Liver (tissue), 9 donors: ENCODE data around the gene SLC8A2. TPM values are rescaled to one million over a fixed set of nuclear protein-coding genes. Genes with fewer than 3 reads are reported as not detected.
A peak's percentile ranks its signal among the peaks of the same experiment; 100 is the strongest.

Experiments
- DNase-seq: peaks from one replicate; pipeline ENCODE4 v3.0.0-alpha.2; 2017; ENCODE audit warnings: low spot score
- H3K27ac ChIP-seq, 2 donors: one replicate each; pipeline ENCODE4 v1.7.0; 2013; ENCODE audit warnings: inconsistent platforms in 2 of 2, low read length in 2 of 2, control low read depth in 1 of 2, low read depth in 1 of 2, mild to moderate bottlenecking in 1 of 2
- H3K27me3 ChIP-seq, 4 donors: one replicate each; pipeline versions ENCODE4 v1.6.1 to v1.7.0; 2013; ENCODE audit warnings: low read length in 3 of 4, inconsistent platforms in 1 of 4, mild to moderate bottlenecking in 1 of 4, moderate library complexity in 1 of 4; ENCODE audit not compliant: control insufficient read depth in 4 of 4, insufficient read depth in 4 of 4
- H3K36me3 ChIP-seq, 4 donors: one replicate each; pipeline versions ENCODE4 v1.6.1 to v1.7.0; 2013; ENCODE audit warnings: low read length in 3 of 4, mild to moderate bottlenecking in 3 of 4, low read depth in 1 of 4, moderate library complexity in 1 of 4; ENCODE audit not compliant: control insufficient read depth in 4 of 4, insufficient read depth in 3 of 4
- H3K4me1 ChIP-seq, 4 donors: one replicate each; pipeline versions ENCODE4 v1.6.1 to v1.7.0; 2013; ENCODE audit warnings: low read length in 3 of 4, mild to moderate bottlenecking in 3 of 4, moderate library complexity in 1 of 4; ENCODE audit not compliant: control insufficient read depth in 4 of 4, insufficient read depth in 4 of 4
- H3K4me3 ChIP-seq, 3 donors: one replicate each; pipeline versions ENCODE4 v1.6.1 to v1.7.0; 2013; ENCODE audit warnings: low read length in 3 of 3, control low read depth in 1 of 3, low read depth in 1 of 3, mild to moderate bottlenecking in 1 of 3
- H3K9ac ChIP-seq, 2 donors: one replicate each; pipeline ENCODE4 v1.7.0; 2013; ENCODE audit warnings: low read length in 2 of 2, mild to moderate bottlenecking in 2 of 2, moderate library complexity in 2 of 2, control low read depth in 1 of 2, low read depth in 1 of 2
- H3K9me3 ChIP-seq, 4 donors: one replicate each; pipeline versions ENCODE4 v1.6.1 to v1.7.0; 2013; ENCODE audit warnings: low read length in 3 of 4; ENCODE audit not compliant: control insufficient read depth in 4 of 4
- EGR1 ChIP-seq, 2 donors: IDR thresholded peaks; 2 replicates each; pipeline ENCODE4 v1.6.1; 2016 to 2018; ENCODE audit warnings: antibody characterized with exemption in 2 of 2, low read depth in 2 of 2
- FOXA1 ChIP-seq: IDR thresholded peaks from 2 replicates; pipeline ENCODE4 v1.6.1; 2016; ENCODE audit warnings: antibody characterized with exemption
- FOXA2 ChIP-seq: IDR thresholded peaks from 2 replicates; pipeline ENCODE4 v1.6.1; 2016; ENCODE audit warnings: antibody characterized with exemption
- JUND ChIP-seq, 2 donors: IDR thresholded peaks; 2 replicates each; pipeline ENCODE4 v1.6.1; 2016; ENCODE audit warnings: antibody characterized with exemption in 2 of 2
- NR2F2 ChIP-seq: IDR thresholded peaks from 2 replicates; pipeline ENCODE4 v1.6.1; 2016; ENCODE audit warnings: antibody characterized with exemption
- RAD21 ChIP-seq, 2 donors: IDR thresholded peaks; 2 replicates each; pipeline ENCODE4 v1.6.1; 2016; ENCODE audit warnings: antibody characterized with exemption in 2 of 2, mild to moderate bottlenecking in 2 of 2
- RXRA ChIP-seq, 2 donors: IDR thresholded peaks; 2 replicates each; pipeline ENCODE4 v1.6.1; 2017 to 2018; ENCODE audit warnings: antibody characterized with exemption in 2 of 2, mild to moderate bottlenecking in 1 of 2
- SP1 ChIP-seq: IDR thresholded peaks from 2 replicates; pipeline ENCODE4 v1.6.1; 2018; ENCODE audit warnings: antibody characterized with exemption, mild to moderate bottlenecking
- TAF1 ChIP-seq: conservative IDR thresholded peaks from 2 replicates; pipeline ENCODE4 v1.6.1; 2016; ENCODE audit warnings: antibody characterized with exemption, mild to moderate bottlenecking
- YY1 ChIP-seq: IDR thresholded peaks from 2 replicates; pipeline ENCODE4 v1.6.1; 2016; ENCODE audit warnings: antibody characterized with exemption, mild to moderate bottlenecking
- WGBS: extraction: QIAGEN DNeasy Blood & Tissue Kit; methylation state at CpG from one replicate; pipeline ENCODE4 v1.1.7; 2013; 5-methylcytosine and 5-hydroxymethylcytosine counted together
- polyA plus RNA-seq, 2 donors: library from polyadenylated mRNA; stranded (reverse) in 1 of 2; unstranded in 1 of 2; fragments of 200-250 nt in 1 of 2; fragments of >200 nt in 1 of 2; fragmentation: Nextera tagmentation in 1 of 2; extraction: Ambion mirVana in 1 of 2; gene quantifications; one replicate each; pipeline versions ENCODE4 v1.2.1 to v1.2.3, GENCODE V29; 2013 to 2015
- total RNA-seq, 2 donors: library from RNA; depleted of rRNA; stranded (reverse); fragments of >200 nt; gene quantifications; one replicate each; pipeline ENCODE4 v1.2.3, GENCODE V29; 2014
- TF ChIP-seq, protein P1 (sequence below): IDR thresholded peaks from 2 replicates; pipeline ENCODE4 v1.6.1; 2016; ENCODE audit warnings: antibody characterized with exemption
- TF ChIP-seq, protein P2 (sequence below): IDR thresholded peaks from 2 replicates; pipeline ENCODE4 v1.6.1; 2016; ENCODE audit warnings: antibody characterized with exemption
- TF ChIP-seq, protein P3 (sequence below): fragments of 150-350 bp; IDR thresholded peaks from 2 replicates; pipeline ENCODE4 v1.5.1; 2017; ENCODE audit warnings: improper control_type of control experiment, low read depth, low read length; ENCODE audit not compliant: missing input control
- donor health status: healthy.
- donor health status: healthy.
- donor health status: healthy.
- donor health status: healthy.
- donor health status: healthy.

The SLC8A2 gene
- total and polyA plus RNA-seq, 4 donors = 0.01 to 0.25 TPM; not detected in 2

DNA sequence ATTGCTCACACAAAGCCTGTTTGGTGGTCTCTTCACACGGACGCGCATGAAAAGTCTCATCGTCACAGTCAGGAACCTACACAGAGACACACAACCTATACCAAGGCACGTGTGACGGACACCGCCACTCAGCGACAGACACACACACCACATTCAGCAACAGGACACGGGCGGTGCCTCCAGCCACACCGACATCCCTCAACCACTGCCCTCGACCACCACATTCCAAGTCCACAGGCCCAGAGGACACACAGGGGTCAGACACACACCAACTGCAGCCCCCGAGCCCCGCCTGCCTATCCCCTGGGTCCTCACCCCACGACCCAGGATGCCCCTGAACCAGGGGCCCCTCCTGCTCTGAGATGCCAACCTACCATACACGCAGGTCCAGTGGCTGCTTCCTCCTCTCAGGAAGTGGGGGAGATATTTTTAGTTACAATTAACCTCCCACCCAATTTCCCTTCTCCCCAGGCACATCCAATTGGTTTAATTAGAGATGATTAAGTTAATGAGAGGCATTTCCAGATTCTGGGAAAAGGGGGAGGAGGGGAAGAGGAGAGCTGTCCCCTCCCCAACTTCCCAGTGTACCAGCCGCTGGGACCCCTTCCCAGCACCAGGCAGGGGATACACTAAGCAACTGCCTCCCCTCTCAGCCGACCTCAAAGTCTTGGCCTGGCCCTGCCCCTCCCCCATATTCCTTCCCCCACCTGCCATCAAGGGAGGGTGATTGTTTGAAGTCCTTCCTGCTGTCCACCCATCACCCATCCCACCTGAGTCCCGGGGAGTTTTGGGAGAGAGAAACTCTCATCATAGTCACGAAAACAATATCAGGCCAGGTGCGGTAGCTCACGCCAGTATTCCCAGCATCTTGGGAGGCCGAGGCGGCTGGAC, 72.7 kb downstream of the SLC8A2 start:
- Histone ChIP-seq H3K9me3 (no peaks in the 10 kb centered on the region), H3K9ac (no peak overlapping the region), H3K36me3 (no peaks in the 10 kb centered on the region), H3K27me3 (no peaks in the 10 kb centered on the region), H3K4me1 (no peaks in the 10 kb centered on the region), H3K4me3 (no peak overlapping the region), H3K27ac (no peak overlapping the region)
- no peak for DNase-seq
- TF ChIP-seq, protein P1, sequence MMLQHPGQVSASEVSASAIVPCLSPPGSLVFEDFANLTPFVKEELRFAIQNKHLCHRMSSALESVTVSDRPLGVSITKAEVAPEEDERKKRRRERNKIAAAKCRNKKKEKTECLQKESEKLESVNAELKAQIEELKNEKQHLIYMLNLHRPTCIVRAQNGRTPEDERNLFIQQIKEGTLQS = no peak
- 56% methylated on average over 24 of the region's 24 CpGs for WGBS

DNA sequence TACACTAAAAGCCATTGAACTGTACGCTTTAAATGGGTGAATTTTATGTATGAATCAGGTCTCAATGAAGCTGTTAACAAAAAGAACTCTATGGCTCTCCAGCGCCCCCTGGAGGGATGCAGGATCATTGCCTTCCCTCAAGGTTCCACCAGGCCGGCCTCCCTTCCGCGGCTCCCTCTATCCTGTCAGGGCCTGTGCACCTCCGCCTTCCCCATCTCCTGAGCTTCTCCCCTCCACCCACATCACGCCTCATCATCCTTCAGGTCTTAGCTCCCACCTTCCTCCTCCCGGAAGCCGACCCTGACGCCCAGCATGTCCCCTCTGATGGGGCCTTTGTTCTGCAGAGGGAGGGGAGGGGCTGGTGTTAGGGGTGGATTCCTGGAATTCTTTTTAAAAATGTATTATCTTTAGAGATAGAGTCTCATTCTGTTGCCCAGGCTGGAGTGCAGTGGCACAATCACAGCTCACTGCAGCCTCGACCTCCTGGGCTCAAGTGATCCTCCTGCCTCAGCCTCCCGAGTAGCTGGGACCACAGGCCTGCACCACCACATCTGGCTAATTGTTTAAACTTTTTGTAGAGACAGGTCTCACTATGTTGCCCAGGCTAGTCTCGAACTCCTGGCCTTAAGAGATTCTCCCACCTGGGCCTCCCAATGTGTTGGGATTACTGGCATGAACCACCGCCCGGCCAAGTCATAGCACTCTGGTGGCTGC, 80.0 kb downstream of the SLC8A2 start:
- TF ChIP-seq RAD21 (IDR thresholded peaks at IDR 0.05) = peak; percentile 89 to 90
- TF ChIP-seq, protein P2, sequence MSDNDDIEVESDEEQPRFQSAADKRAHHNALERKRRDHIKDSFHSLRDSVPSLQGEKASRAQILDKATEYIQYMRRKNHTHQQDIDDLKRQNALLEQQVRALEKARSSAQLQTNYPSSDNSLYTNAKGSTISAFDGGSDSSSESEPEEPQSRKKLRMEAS = no peak
- TF ChIP-seq, protein P3, sequence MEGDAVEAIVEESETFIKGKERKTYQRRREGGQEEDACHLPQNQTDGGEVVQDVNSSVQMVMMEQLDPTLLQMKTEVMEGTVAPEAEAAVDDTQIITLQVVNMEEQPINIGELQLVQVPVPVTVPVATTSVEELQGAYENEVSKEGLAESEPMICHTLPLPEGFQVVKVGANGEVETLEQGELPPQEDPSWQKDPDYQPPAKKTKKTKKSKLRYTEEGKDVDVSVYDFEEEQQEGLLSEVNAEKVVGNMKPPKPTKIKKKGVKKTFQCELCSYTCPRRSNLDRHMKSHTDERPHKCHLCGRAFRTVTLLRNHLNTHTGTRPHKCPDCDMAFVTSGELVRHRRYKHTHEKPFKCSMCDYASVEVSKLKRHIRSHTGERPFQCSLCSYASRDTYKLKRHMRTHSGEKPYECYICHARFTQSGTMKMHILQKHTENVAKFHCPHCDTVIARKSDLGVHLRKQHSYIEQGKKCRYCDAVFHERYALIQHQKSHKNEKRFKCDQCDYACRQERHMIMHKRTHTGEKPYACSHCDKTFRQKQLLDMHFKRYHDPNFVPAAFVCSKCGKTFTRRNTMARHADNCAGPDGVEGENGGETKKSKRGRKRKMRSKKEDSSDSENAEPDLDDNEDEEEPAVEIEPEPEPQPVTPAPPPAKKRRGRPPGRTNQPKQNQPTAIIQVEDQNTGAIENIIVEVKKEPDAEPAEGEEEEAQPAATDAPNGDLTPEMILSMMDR = peak; percentile 87
- H3K27ac ChIP-seq = no peak overlapping the region
- H3K9ac ChIP-seq = no peak overlapping the region
- no peaks in the 10 kb centered on the region for H3K36me3 ChIP-seq
- WGBS = 32% methylated on average over 15 of the region's 15 CpGs
- DNase-seq = peak; percentile 87
- no peaks in the 10 kb centered on the region for H3K9me3 ChIP-seq
- no peaks in the 10 kb centered on the region for H3K4me1 ChIP-seq
- H3K27me3 ChIP-seq = no peaks in the 10 kb centered on the region
- H3K4me3 ChIP-seq = no peak overlapping the region

DNA sequence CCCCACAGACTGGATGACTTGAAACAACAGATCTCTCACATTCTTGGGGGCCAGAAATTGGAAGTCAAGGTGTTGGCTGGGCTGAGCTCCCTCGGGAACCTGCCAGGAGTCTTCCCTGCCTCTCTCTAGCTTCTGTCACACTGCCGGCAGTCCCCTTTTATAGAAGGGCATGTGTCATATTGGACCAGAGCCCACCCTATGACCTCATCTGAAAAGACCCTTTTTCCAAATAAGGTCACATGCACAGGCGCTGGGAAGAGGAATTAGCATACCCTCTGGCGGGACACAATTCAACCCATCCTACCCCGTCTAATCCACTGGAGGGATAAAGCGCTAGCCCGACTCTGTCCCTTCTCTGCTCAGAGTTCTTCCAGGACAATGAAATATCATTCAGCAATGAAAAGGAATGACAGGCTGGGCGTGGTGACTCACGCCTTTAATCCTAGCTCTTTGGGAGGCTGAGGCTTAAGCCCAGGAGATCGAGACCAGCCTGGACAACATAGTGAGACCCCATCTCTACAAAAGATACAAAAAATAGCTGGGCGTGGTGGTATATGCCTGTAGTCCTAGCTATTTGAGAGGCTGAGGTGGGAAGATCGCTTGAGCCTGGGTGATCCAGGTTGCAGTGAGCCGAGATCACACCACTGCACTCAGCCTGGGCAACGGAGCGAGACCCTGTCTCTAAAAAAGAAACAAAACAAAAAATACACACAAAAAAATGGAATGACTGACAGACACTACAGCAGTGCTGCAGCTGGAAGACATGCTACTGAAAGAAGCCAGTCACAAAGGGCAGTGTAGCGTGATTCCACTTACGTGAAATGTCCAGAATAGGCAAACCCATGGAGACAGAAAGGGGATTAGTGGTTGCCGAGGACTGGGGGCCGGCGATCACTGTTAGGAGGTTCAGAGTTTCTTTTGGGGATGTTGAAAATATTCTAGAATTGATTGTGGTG, 80.9 kb downstream of the SLC8A2 start:
- WGBS = 80% methylated on average over 20 of the region's 20 CpGs
- H3K36me3 ChIP-seq = no peaks in the 10 kb centered on the region
- no peaks in the 10 kb centered on the region for H3K9me3 ChIP-seq
- no peaks in the 10 kb centered on the region for H3K27me3 ChIP-seq
- no peak overlapping the region for H3K9ac ChIP-seq
- no peak overlapping the region for H3K4me3 ChIP-seq
- TF ChIP-seq TAF1 = no peak
- no peak for TF ChIP-seq YY1
- TF ChIP-seq NR2F2 = no peak
- TF ChIP-seq EGR1 (IDR thresholded peaks at IDR 0.05; ENCODE audit: low read depth in 2 of 2) = no peak
- no peak for TF ChIP-seq RAD21 (IDR thresholded peaks at IDR 0.05)
- TF ChIP-seq SP1 = no peak
- no peak for TF ChIP-seq FOXA1
- TF ChIP-seq JUND (IDR thresholded peaks at IDR 0.05) = no peak
- TF ChIP-seq FOXA2 = no peak
- TF ChIP-seq RXRA (IDR thresholded peaks at IDR 0.05) = no peak
- H3K4me1 ChIP-seq = no peaks in the 10 kb centered on the region
- peak overlapping the region in 1 of 2 donors; percentile 25 for H3K27ac ChIP-seq
- no peak for DNase-seq
